ENCODE data around the gene SERTM1.

DNA sequence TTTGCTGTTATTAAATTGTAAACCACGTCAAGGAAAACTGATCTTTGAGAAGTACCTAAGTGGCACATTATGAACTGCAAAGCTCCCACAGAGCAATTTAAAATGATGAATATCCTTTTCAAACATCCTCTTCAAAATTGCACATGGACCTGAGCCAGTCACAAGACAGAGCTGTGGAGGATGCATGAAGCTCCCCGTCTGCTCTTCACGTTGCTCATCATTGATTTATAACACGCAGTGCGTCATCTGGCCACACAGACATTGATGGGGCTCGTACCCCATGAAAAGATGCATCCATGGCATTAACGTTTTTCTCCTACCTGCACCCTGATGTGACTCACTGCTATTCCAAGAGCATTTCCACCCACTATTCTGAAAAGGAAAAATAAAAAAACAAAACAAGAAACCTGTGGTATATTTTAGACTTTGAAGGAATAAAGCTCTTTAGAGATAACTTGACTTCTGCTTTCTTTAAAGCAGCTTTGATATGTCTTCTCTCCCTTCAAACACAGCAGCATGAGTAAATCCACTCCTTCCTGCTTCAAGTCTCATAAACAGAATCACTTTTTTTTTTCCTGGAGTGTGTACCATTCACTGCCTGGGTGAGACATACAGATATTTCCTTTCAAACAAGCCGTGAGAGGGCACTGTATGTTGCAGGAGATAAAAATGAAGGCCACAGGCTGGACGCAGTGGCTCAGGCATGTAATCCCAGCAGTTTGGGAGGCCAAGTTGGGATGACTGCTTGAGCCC lies 7.2 kb upstream of the SERTM1 start:
- no peak for TF ChIP-seq CTCF (IDR thresholded peaks at IDR 0.05; ENCODE audit: low read depth, low read length, missing input control)
- no peak for TF ChIP-seq ZBTB33 (IDR thresholded peaks at IDR 0.05)
- no peak for TF ChIP-seq FOXA1 (IDR thresholded peaks at IDR 0.05)
- TF ChIP-seq, protein P1, sequence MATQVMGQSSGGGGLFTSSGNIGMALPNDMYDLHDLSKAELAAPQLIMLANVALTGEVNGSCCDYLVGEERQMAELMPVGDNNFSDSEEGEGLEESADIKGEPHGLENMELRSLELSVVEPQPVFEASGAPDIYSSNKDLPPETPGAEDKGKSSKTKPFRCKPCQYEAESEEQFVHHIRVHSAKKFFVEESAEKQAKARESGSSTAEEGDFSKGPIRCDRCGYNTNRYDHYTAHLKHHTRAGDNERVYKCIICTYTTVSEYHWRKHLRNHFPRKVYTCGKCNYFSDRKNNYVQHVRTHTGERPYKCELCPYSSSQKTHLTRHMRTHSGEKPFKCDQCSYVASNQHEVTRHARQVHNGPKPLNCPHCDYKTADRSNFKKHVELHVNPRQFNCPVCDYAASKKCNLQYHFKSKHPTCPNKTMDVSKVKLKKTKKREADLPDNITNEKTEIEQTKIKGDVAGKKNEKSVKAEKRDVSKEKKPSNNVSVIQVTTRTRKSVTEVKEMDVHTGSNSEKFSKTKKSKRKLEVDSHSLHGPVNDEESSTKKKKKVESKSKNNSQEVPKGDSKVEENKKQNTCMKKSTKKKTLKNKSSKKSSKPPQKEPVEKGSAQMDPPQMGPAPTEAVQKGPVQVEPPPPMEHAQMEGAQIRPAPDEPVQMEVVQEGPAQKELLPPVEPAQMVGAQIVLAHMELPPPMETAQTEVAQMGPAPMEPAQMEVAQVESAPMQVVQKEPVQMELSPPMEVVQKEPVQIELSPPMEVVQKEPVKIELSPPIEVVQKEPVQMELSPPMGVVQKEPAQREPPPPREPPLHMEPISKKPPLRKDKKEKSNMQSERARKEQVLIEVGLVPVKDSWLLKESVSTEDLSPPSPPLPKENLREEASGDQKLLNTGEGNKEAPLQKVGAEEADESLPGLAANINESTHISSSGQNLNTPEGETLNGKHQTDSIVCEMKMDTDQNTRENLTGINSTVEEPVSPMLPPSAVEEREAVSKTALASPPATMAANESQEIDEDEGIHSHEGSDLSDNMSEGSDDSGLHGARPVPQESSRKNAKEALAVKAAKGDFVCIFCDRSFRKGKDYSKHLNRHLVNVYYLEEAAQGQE (IDR thresholded peaks at IDR 0.05): no peak
- TF ChIP-seq YY1 (IDR thresholded peaks at IDR 0.05): no peak
- no peak for TF ChIP-seq TAF1 (conservative IDR thresholded peaks at IDR 0.05)
- TF ChIP-seq JUND (IDR thresholded peaks at IDR 0.05): no peak
- no peak for TF ChIP-seq RAD21 (IDR thresholded peaks at IDR 0.05)
- TF ChIP-seq ATF3 (IDR thresholded peaks at IDR 0.05): no peak
- TF ChIP-seq SP1 (IDR thresholded peaks at IDR 0.05): no peak
- no peak for TF ChIP-seq NR2F2 (IDR thresholded peaks at IDR 0.05)
- TF ChIP-seq, protein P2, sequence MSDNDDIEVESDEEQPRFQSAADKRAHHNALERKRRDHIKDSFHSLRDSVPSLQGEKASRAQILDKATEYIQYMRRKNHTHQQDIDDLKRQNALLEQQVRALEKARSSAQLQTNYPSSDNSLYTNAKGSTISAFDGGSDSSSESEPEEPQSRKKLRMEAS (IDR thresholded peaks at IDR 0.05): no peak
- TF ChIP-seq GABPA (IDR thresholded peaks at IDR 0.05 in 1 of 2, conservative IDR thresholded peaks at IDR 0.05 in 1 of 2): no peak
- no peak for TF ChIP-seq RXRA (IDR thresholded peaks at IDR 0.05)
